Panc1 (cell line): Measurements from ENCODE around the gene NSMF.

Experiments used
- POLR2AphosphoS5 ChIP-seq: IDR thresholded peaks from 2 replicates; pipeline ENCODE4 v1.6.1; 2012; ENCODE audit warnings: mild to moderate bottlenecking, low read depth, low read length, moderate library complexity
- REST ChIP-seq, 2 experiments: IDR thresholded peaks; 2 replicates each; pipeline ENCODE4 v1.6.1; 2011 to 2012; ENCODE audit warnings: low read depth in 2 of 2, control low read depth in 1 of 2, low read length in 1 of 2, mild to moderate bottlenecking in 1 of 2, moderate library complexity in 1 of 2; ENCODE audit not compliant: insufficient read depth in 1 of 2
- SIN3A ChIP-seq: IDR thresholded peaks from 2 replicates; pipeline ENCODE4 v1.6.1; 2012; ENCODE audit warnings: low read depth, mild to moderate bottlenecking, low read length, moderate library complexity, borderline replicate concordance; ENCODE audit not compliant: insufficient read depth
- TCF7L2 ChIP-seq: IDR thresholded peaks from 2 replicates; pipeline ENCODE4 v1.6.1; 2011; ENCODE audit warnings: mild to moderate bottlenecking, low read depth, low read length, inconsistent platforms
- TF ChIP-seq, protein P1 (sequence below): fragments of 450-650 bp; IDR thresholded peaks from 2 replicates; pipeline ENCODE4 v1.5.1; 2017; ENCODE audit warnings: mild to moderate bottlenecking

DNA sequence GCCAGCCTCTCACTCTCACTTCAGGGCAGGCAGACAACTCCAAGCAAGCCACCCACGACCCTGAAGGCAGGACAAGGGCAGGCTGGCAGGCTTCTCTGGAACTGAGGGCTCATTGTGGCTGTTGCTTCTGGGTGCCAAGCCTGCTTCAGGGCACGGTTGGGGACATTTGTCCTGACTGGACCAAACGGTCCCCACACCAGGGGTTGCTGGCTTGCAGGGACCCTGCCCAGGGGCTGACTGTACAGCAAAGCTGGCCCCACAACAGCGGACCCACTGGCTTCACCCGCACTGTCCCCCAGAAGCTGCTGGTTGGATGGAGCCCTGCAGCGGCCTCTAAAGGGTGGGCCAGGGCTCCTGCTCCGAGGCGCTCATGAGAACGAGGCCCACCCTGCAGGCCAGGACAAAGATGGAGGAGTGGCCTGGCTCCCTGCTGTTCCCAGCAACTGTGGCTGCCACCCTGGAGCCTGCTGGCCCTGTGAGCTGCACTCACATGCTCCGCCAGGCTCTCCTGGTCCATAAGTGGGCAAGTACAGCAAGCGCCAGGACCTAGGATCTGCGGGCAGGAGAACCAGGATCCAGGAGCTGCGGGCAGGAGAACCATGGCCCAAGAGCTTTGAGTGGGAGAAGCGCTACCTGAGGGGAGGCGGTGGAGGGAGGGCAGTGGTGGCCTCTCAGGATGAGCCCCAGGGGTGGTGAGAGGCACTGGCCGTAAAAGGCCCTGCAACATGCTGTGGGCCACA, 34.4 kb upstream of the NSMF start:
- TF ChIP-seq, protein P1, sequence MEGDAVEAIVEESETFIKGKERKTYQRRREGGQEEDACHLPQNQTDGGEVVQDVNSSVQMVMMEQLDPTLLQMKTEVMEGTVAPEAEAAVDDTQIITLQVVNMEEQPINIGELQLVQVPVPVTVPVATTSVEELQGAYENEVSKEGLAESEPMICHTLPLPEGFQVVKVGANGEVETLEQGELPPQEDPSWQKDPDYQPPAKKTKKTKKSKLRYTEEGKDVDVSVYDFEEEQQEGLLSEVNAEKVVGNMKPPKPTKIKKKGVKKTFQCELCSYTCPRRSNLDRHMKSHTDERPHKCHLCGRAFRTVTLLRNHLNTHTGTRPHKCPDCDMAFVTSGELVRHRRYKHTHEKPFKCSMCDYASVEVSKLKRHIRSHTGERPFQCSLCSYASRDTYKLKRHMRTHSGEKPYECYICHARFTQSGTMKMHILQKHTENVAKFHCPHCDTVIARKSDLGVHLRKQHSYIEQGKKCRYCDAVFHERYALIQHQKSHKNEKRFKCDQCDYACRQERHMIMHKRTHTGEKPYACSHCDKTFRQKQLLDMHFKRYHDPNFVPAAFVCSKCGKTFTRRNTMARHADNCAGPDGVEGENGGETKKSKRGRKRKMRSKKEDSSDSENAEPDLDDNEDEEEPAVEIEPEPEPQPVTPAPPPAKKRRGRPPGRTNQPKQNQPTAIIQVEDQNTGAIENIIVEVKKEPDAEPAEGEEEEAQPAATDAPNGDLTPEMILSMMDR: no peak
- TF ChIP-seq POLR2AphosphoS5: no peak
- TF ChIP-seq SIN3A: no peak
- TF ChIP-seq TCF7L2: no peak
- TF ChIP-seq REST (IDR thresholded peaks at IDR 0.05; ENCODE audit: insufficient read depth in 1 of 2, low read depth in 2 of 2, low read length in 1 of 2): no peak
